Measurements from ENCODE around the gene FOSL1.
"Not testable (repeated sequence)": the region's sequence is repeated elsewhere in the genome, so short reads cannot be mapped to it uniquely, and the experiment has no call there.

Gene FOSL1

GRCh38 chr11:65849771-65850216, 50.4 kb downstream of the FOSL1 start:
- no peak for DNase-seq

DNA sequence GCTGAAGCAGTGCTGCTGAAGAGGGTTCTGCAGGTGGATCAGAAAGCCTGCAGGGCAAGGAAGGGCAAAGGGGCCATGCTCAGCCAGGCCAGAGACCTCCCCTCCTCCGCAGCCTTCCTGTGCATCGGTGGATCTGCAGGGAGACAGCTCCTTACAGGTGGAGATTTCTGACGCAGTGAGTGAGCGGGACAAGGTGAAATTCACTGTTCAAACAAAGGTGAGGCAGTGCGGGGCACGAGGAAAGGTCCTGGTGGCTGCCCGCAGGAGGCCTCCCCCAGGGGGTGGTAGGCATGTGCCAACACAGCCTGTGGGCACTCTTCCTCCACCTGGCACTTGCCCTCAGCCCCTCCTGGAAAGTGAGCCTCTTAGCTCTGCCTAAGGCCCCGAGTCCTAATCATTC, 50.8 kb downstream of the FOSL1 start:
- no peak for DNase-seq

GRCh38 chr11:65848693-65849092, 51.5 kb downstream of the FOSL1 start:
- DNase-seq = not testable (repeated sequence)

GRCh38 chr11:65847746-65848145, 52.4 kb downstream of the FOSL1 start:
- DNase-seq = no peak

GRCh38 chr11:65844231-65844872, 55.8 kb downstream of the FOSL1 start:
- no peak for DNase-seq

GRCh38 chr11:65843811-65844210, 56.4 kb downstream of the FOSL1 start:
- no peak for DNase-seq

DNA sequence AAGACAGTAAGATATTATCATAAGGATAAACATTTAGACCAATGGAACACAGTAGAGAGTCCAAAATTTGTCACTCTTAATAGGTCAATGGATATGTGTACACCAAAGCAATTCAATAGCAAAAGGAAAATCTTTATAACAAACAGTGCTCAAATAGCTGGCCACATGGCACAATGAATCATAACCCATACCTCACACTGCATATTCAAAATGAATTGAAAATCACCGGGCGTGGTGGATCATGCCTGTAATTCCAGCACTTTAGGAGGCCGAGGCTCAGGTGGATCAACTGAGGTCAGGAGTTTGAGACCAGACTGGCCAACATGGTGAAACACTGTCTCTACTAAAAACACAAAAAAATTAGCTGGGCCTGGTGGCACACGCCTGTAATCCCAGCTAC, 58.0 kb downstream of the FOSL1 start:
- no peak for DNase-seq
